IMR-90 (cell line): Measurements from ENCODE around the gene CHI3L1. TPM values are rescaled to one million over a fixed set of nuclear protein-coding genes. Genes with fewer than 3 reads are reported as not detected.
A peak's percentile ranks its signal among the peaks of the same experiment; 100 is the strongest.

Experiments
- ATAC-seq: fragments of 200-7000 bp; cut with Tn5 transposase; 2 replicates; pipeline ENCODE4 v1.9.1; 2020; ENCODE audit warnings: low read depth, mild to moderate bottlenecking, moderate library complexity
- BruUV-seq: library from RNA; stranded (reverse); fragments of 400-500 nt; replicated peaks from 2 replicates; lab custom pipeline; 2021; lab: Mats Ljungman, UMichigan
- CTCF ChIA-PET: fragments of 300-600 bp; formaldehyde crosslinking; extraction: SDS; loops from one replicate; lab custom pipeline; 2021; ENCODE audit warnings: antibody characterized with exemption; lab: Yijun Ruan, JAX
- POLR2A ChIA-PET: fragments of 300-600 bp; sonication (Branson Sonifier 250); formaldehyde crosslinking; loops from one replicate; lab custom pipeline; 2022; ENCODE audit warnings: antibody characterized with exemption; ENCODE audit not compliant: unreplicated experiment; lab: Charles Lee
- DNase-seq: peaks from one replicate; pipeline ENCODE4 v3.0.0; 2013
- H2AFZ ChIP-seq: replicated peaks from 2 replicates; pipeline ENCODE3; 2013; ENCODE audit warnings: low read length, mild to moderate bottlenecking; ENCODE audit not compliant: poor library complexity
- H2AK5ac ChIP-seq: 2 replicates; pipeline ENCODE4 v1.6.1; 2013; ENCODE audit warnings: low read depth, low read length, inconsistent platforms
- H2AK9ac ChIP-seq: replicated peaks from 2 replicates; pipeline ENCODE3; 2013; ENCODE audit warnings: mild to moderate bottlenecking, low read depth, low read length, moderate library complexity; ENCODE audit not compliant: poor library complexity
- H2BK120ac ChIP-seq: 2 replicates; pipeline ENCODE4 v1.6.1; 2013; ENCODE audit warnings: low read depth, low read length, inconsistent platforms
- H2BK15ac ChIP-seq: 3 replicates; pipeline ENCODE4 v1.6.1; 2013; ENCODE audit warnings: low read depth, low read length, inconsistent platforms
- H2BK20ac ChIP-seq: 2 replicates; pipeline ENCODE4 v1.6.1; 2013; ENCODE audit warnings: low read depth, mild to moderate bottlenecking, inconsistent platforms, low read length, moderate library complexity
- H2BK5ac ChIP-seq: 2 replicates; pipeline ENCODE4 v1.6.1; 2013; ENCODE audit warnings: mild to moderate bottlenecking, low read depth, low read length, inconsistent platforms; ENCODE audit not compliant: poor library complexity, severe bottlenecking
- H3K14ac ChIP-seq: replicated peaks from 2 replicates; pipeline ENCODE4 v1.6.1; 2013; ENCODE audit warnings: low read depth, low read length, inconsistent platforms
- H3K18ac ChIP-seq: 2 replicates; pipeline ENCODE4 v1.6.1; 2013; ENCODE audit warnings: low read depth, low read length, control low read depth
- H3K23ac ChIP-seq: 2 replicates; pipeline ENCODE4 v1.6.1; 2013; ENCODE audit warnings: low read depth, low read length, inconsistent platforms
- H3K27ac ChIP-seq: 2 replicates; pipeline ENCODE4 v1.5.1; 2013; ENCODE audit warnings: mild to moderate bottlenecking, control low read depth, low read length; ENCODE audit not compliant: insufficient read depth
- H3K27me3 ChIP-seq: 2 replicates; pipeline ENCODE4 v1.6.1; 2013; ENCODE audit warnings: low read length; ENCODE audit not compliant: control insufficient read depth, insufficient read depth
- H3K36me3 ChIP-seq: 2 replicates; pipeline ENCODE4 v1.6.1; 2013; ENCODE audit warnings: low read length, mixed read lengths; ENCODE audit not compliant: control insufficient read depth, insufficient read depth
- H3K4ac ChIP-seq: 2 replicates; pipeline ENCODE4 v1.6.1; 2013; ENCODE audit warnings: low read depth, low read length, inconsistent platforms
- H3K4me1 ChIP-seq: 2 replicates; pipeline ENCODE4 v1.6.1; 2013; ENCODE audit warnings: low read length, mixed read lengths; ENCODE audit not compliant: control insufficient read depth, insufficient read depth
- H3K4me2 ChIP-seq: 2 replicates; pipeline ENCODE4 v1.6.1; 2013; ENCODE audit warnings: low read depth, mild to moderate bottlenecking, control low read depth, low read length, moderate library complexity
- H3K4me3 ChIP-seq: 2 replicates; pipeline ENCODE4 v1.5.1; 2013; ENCODE audit warnings: low read depth, mild to moderate bottlenecking, control low read depth, low read length, moderate library complexity; ENCODE audit not compliant: insufficient read depth
- H3K56ac ChIP-seq: 2 replicates; pipeline ENCODE4 v1.6.1; 2013; ENCODE audit warnings: low read length, inconsistent platforms; ENCODE audit not compliant: insufficient read depth; ENCODE audit errors: extremely low read depth
- H3K79me1 ChIP-seq, 2 experiments: 2 replicates each; pipeline ENCODE4 v1.6.1; 2013; ENCODE audit warnings: low read length in 2 of 2, inconsistent platforms in 1 of 2, low read depth in 1 of 2
- H3K9ac ChIP-seq: 2 replicates; pipeline ENCODE4 v1.6.1; 2013; ENCODE audit warnings: low read depth, low read length, control low read depth
- H3K9me1 ChIP-seq: 2 replicates; pipeline ENCODE4 v1.6.1; 2013; ENCODE audit warnings: low read length, inconsistent platforms; ENCODE audit not compliant: insufficient read depth
- H3K9me3 ChIP-seq: 2 replicates; pipeline ENCODE4 v1.6.1; 2013; ENCODE audit warnings: low read length; ENCODE audit not compliant: control insufficient read depth, insufficient read depth
- H4K20me1 ChIP-seq: 2 replicates; pipeline ENCODE4 v1.6.1; 2013; ENCODE audit warnings: low read length, inconsistent platforms; ENCODE audit not compliant: insufficient read depth
- H4K5ac ChIP-seq: 2 replicates; pipeline ENCODE4 v1.6.1; 2013; ENCODE audit warnings: mild to moderate bottlenecking, low read depth, low read length, control low read depth
- H4K8ac ChIP-seq, 2 experiments: 2 replicates each; pipeline ENCODE4 v1.6.1; 2013; ENCODE audit warnings: low read depth in 2 of 2, low read length in 2 of 2, control low read depth in 1 of 2, inconsistent platforms in 1 of 2
- H4K91ac ChIP-seq: 2 replicates; pipeline ENCODE4 v1.6.1; 2013; ENCODE audit warnings: low read depth, low read length, inconsistent platforms; ENCODE audit not compliant: insufficient read depth
- CEBPB ChIP-seq: IDR thresholded peaks from 2 replicates; pipeline ENCODE4 v1.6.1; 2012; ENCODE audit warnings: low read depth, low read length, improper control_type of control experiment
- POLR2A ChIP-seq: IDR thresholded peaks from 2 replicates; pipeline ENCODE4 v1.6.1; 2012; ENCODE audit warnings: mild to moderate bottlenecking, low read depth, low read length
- SMC3 ChIP-seq: fragments of 150-350 bp; IDR thresholded peaks from 2 replicates; pipeline ENCODE4 v1.6.1; 2016; ENCODE audit warnings: low read depth, mild to moderate bottlenecking, antibody characterized with exemption, low read length, moderate library complexity
- WGBS, 2 experiments: methylation state at CpG; one replicate each; pipeline versions ENCODE4 v1.1.5 to v1.1.7; 2013; ENCODE audit warnings: missing lambda C conversion rate in 2 of 2; ENCODE audit not compliant: insufficient read length in 1 of 2; ENCODE audit errors: extremely low coverage in 2 of 2; 5-methylcytosine and 5-hydroxymethylcytosine counted together
- dilution Hi-C: fragments of 300-500 bp; cut with HindIII; formaldehyde crosslinking; loops from one replicate; pipeline ENCODE4 v1.14.3; 2018; ENCODE audit warnings: low sequenced_read_pairs; ENCODE audit not compliant: unreplicated experiment
- in situ Hi-C: fragments of 300-500 bp; cut with MboI; formaldehyde crosslinking; loops from 3 replicates; pipeline ENCODE4 v1.14.3; 2019; ENCODE audit warnings: low sequenced_read_pairs, inconsistent platforms, mixed read lengths
- intact Hi-C: fragments of 100-400 bp; cut with micrococcal nuclease; formaldehyde crosslinking; loops from 2 replicates; pipeline ENCODE4 v1.10.0; 2022
- polyA plus RNA-seq, 3 experiments: library from polyadenylated mRNA; depleted of rRNA; stranded (reverse); fragments of >200 nt; gene quantifications; 2 replicates each; pipeline ENCODE4 v1.2.3, GENCODE V29; 2012; ENCODE audit warnings: low replicate concordance in 1 of 3
- total RNA-seq: library from RNA; depleted of rRNA; stranded (reverse); fragments of >200 nt; gene quantifications from 2 replicates; pipeline ENCODE4 v1.2.3, GENCODE V29; 2012

Gene CHI3L1
- total and polyA plus RNA-seq, 2 of the 4 experiments (the other 2 are of a cell fraction) = 0.17 TPM; not detected in 1

GRCh38 chr1:203133970-203134725, 52.4 kb downstream of the CHI3L1 start:
- Histone ChIP-seq H3K9me1 (no peaks in the 10 kb centered on the region), H3K4ac (no peak overlapping the region), H3K79me1 (no peaks in the 10 kb centered on the region), H2BK120ac (no peak overlapping the region), H3K36me3 (no peaks in the 10 kb centered on the region), H2AK5ac (no peak overlapping the region), H3K18ac (no peak overlapping the region), H2BK5ac (no peak overlapping the region), H2BK15ac (no peak overlapping the region), H3K4me2 (no peak overlapping the region), H3K27ac (no peak overlapping the region), H3K27me3 (peaks cover 40% of the 10 kb centered on the region), H3K56ac (no peak overlapping the region), H3K9me3 (no peaks in the 10 kb centered on the region), H4K20me1 (no peaks in the 10 kb centered on the region), H4K8ac (no peak overlapping the region), H2BK20ac (no peak overlapping the region), H4K5ac (no peak overlapping the region), H4K91ac (no peak overlapping the region), H3K4me3 (no peak overlapping the region), H3K9ac (no peak overlapping the region), H3K4me1 (no peaks in the 10 kb centered on the region; the same call in 1 of the 2 replicates), H2AFZ (no peak overlapping the region), H3K23ac (no peak overlapping the region), H3K14ac (no peak overlapping the region), H2AK9ac (no peak overlapping the region)
- intact Hi-C loops (no loop called here), dilution Hi-C loops (no loop called here), in situ Hi-C loops (no loop called here)
- TF ChIP-seq CEBPB (0 out of 2 replicates have a peak, but pooled peaks have one; percentile 20), POLR2A (no peak), SMC3 (no peak)
- POLR2A ChIA-PET = no interaction called here
- CTCF ChIA-PET = interaction anchor here (1.4 kb wide), 1 partner anchor 14 kb away, joined by 3 read pairs; no protein-coding TSS in a partner anchor
- ATAC-seq (peak; percentile 44), DNase-seq (peak; percentile 49)
- WGBS, 2 experiments = 20% methylated on average over 1 of the region's 12 CpGs; no CpG with 5 or more reads in 1 of the 2 experiments
- no TSS peak for BruUV-seq
